ENCODE data around the gene PSMD4.

Gene PSMD4

DNA sequence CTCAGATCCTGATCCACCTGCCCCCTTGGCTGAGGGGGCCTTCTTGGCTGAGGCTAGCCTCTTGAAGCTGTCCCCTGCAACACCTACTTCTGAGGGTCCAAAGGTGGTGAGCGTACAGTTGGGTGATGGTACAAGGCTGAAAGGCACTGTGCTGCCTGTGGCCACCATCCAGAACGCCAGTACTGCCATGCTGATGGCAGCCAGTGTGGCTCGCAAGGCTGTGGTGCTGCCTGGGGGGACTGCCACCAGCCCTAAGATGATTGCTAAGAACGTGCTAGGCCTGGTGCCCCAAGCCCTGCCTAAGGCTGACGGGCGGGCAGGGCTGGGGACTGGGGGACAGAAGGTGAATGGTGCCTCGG lies 32.8 kb downstream of the PSMD4 start:
- H3K4me3 ChIP-seq (ENCODE audit: low read depth, low read length), result no peak overlapping the region
- TF ChIP-seq, protein P1, sequence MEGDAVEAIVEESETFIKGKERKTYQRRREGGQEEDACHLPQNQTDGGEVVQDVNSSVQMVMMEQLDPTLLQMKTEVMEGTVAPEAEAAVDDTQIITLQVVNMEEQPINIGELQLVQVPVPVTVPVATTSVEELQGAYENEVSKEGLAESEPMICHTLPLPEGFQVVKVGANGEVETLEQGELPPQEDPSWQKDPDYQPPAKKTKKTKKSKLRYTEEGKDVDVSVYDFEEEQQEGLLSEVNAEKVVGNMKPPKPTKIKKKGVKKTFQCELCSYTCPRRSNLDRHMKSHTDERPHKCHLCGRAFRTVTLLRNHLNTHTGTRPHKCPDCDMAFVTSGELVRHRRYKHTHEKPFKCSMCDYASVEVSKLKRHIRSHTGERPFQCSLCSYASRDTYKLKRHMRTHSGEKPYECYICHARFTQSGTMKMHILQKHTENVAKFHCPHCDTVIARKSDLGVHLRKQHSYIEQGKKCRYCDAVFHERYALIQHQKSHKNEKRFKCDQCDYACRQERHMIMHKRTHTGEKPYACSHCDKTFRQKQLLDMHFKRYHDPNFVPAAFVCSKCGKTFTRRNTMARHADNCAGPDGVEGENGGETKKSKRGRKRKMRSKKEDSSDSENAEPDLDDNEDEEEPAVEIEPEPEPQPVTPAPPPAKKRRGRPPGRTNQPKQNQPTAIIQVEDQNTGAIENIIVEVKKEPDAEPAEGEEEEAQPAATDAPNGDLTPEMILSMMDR (IDR thresholded peaks at IDR 0.05; ENCODE audit: low read depth, low read length), result no peak

DNA sequence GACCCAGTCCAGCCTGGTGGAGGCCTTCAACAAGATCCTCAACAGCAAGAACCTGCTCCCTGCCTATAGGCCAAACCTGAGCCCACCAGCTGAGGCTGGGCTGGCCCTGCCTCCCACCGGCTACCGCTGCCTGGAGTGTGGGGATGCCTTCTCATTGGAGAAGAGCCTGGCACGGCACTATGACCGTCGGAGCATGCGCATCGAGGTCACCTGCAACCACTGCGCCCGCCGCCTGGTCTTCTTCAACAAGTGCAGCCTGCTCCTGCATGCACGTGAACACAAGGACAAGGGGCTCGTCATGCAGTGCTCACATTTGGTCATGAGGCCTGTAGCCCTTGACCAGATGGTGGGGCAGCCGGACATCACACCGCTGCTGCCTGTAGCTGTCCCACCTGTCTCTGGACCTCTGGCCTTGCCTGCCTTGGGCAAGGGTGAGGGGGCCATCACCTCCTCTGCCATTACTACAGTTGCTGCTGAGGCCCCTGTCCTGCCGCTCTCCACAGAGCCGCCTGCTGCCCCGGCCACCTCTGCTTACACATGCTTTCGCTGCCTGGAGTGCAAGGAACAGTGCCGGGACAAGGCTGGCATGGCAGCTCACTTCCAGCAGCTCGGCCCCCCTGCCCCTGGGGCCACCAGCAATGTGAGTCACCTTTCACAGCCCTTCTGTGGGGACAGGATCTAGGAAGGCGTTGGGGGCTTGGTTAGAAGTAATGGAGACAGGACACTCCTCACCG lies 33.4 kb downstream of the PSMD4 start:
- TF ChIP-seq, protein P1 (IDR thresholded peaks at IDR 0.05; ENCODE audit: low read depth, low read length), result no peak
- H3K4me3 ChIP-seq (ENCODE audit: low read depth, low read length), result no peak overlapping the region

DNA sequence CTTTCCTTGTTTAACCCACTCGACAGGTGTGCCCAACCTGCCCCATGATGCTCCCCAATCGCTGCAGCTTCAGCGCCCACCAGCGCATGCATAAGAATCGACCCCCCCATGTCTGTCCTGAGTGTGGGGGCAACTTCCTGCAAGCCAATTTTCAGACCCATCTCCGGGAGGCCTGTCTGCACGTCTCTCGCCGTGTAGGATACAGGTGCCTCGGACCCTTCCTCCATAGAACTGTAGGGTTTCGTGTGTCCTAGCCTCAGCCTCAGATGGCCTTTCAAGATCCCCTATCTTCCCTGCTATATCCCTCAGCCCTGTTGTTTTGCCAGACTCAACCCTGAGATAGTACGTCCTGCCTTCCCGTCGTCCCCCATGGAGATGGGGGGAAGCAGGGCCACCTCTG lies 34.0 kb downstream of the PSMD4 start:
- TF ChIP-seq, protein P1 (IDR thresholded peaks at IDR 0.05; ENCODE audit: low read depth, low read length), result no peak

DNA sequence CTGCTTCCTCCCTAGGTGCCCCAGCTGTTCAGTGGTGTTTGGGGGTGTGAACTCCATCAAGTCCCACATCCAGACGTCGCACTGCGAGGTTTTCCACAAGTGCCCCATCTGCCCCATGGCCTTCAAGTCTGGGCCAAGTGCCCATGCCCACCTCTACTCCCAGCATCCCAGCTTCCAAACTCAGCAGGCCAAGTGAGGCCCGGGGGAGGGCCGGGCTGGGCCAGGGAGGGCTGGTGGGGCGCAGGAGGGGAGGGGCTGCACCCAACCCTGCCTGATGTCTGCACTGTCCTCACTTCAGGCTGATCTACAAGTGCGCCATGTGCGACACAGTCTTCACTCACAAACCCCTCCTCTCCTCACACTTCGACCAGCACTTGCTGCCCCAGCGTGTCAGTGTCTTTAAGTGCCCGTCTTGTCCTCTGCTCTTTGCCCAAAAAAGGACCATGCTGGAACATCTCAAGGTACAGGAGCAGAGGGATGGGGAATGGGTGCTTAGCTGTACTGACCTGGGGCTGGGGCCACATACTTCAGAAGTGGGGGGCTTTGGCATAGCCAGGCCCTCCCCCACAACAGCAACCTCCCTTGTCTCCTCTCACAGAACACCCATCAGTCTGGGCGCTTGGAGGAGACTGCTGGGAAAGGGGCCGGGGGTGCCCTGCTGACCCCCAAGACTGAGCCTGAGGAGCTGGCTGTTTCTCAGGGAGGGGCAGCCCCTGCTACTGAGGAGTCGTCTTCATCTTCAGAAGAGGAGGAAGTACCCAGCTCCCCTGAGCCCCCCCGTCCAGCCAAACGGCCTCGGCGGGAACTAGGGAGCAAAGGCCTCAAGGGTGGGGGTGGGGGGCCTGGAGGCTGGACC lies 34.8 kb downstream of the PSMD4 start:
- TF ChIP-seq, protein P1 (IDR thresholded peaks at IDR 0.05; ENCODE audit: low read depth, low read length), result no peak
- H3K4me3 ChIP-seq (ENCODE audit: low read depth, low read length), result no peak overlapping the region

More for the DNA sequence above, 34.0 kb downstream of the PSMD4 start:
- H3K4me3 ChIP-seq (ENCODE audit: low read depth, low read length), result no peak overlapping the region

DNA sequence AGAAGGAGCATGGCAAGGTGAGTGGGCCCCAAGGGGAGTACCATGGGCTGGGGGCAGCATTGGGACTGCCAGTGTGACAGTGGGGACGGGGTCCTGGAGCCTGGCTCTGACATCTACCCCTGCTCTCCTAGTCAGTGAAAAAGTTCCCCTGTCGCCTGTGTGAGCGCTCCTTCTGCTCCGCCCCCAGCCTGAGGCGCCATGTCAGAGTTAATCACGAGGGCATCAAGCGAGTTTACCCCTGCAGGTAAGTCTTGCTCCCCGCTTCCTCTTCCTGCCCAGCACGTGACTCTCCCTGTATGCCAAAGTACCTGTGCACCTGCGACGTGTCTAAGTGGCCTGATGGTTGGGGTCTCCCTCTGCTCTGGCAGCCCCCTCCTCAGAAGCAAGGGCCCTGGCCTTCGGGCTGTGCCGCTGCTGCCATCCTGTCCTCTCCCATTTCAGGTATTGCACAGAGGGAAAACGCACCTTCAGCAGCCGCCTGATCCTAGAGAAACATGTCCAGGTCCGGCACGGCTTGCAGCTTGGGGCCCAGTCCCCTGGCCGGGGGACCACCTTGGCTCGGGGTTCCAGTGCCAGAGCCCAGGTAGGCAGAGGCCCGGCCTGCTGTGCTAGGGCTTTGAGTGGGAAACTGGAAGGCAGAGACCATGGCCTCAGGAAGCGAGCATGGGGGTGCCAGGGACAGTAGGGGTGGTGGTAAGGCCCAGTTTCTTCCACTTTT lies 35.6 kb downstream of the PSMD4 start:
- TF ChIP-seq, protein P1 (IDR thresholded peaks at IDR 0.05; ENCODE audit: low read depth, low read length), result no peak

DNA sequence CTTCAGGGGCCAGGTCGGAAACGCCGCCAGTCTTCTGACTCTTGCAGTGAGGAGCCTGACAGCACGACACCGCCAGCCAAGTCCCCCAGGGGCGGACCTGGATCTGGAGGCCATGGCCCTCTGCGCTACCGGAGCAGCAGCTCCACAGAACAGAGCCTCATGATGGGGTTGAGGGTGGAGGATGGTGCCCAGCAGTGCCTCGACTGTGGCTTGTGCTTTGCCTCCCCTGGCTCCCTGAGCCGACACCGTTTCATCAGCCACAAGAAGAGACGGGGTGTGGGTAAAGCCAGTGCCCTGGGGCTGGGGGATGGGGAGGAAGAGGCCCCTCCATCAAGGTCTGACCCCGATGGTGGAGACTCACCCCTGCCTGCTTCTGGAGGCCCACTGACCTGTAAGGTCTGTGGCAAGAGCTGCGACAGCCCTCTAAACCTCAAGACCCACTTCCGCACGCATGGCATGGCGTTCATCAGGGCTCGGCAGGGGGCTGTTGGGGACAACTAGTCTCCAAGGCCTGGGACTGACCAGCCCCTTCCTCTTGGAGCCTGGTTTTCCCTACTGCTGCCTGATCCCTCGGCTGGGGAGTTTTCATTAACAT lies 36.3 kb downstream of the PSMD4 start:
- H3K4me3 ChIP-seq (ENCODE audit: low read depth, low read length), result no peak overlapping the region
- TF ChIP-seq, protein P1 (IDR thresholded peaks at IDR 0.05; ENCODE audit: low read depth, low read length), result no peak

More for the DNA sequence above, 35.6 kb downstream of the PSMD4 start:
- no peak overlapping the region for H3K4me3 ChIP-seq (ENCODE audit: low read depth, low read length)

Measured in WI38 (cell line).